WTC11 (cell line): ENCODE data around the gene GSN. TPM values are rescaled to one million over a fixed set of nuclear protein-coding genes. Genes with fewer than 3 reads are reported as not detected.

Experiments used
- ATAC-seq: fragments of 200-7000 bp; cut with Tn5 transposase; 2 replicates; pipeline ENCODE4 v1.10.0; 2021; ENCODE audit warnings: mild to moderate bottlenecking, moderate library complexity
- CTCF ChIA-PET: fragments of 300-600 bp; sonication (Branson Sonifier 250); formaldehyde crosslinking; loops from one replicate; lab custom pipeline; 2021; ENCODE audit warnings: antibody characterized with exemption; lab: Charles Lee
- POLR2A ChIA-PET: fragments of 350-600 bp; sonication (Branson Sonifier 250); formaldehyde crosslinking; loops from one replicate; lab custom pipeline; 2021; ENCODE audit warnings: antibody characterized with exemption; lab: Charles Lee
- DNase-seq: peaks from one replicate; pipeline ENCODE4 v3.0.0; 2021; ENCODE audit warnings: low spot score
- H3K27ac Mint-ChIP-seq: 2 replicates; pipeline ENCODE4 v1.8.0; 2021; ENCODE audit warnings: mixed read lengths
- H3K27me3 Mint-ChIP-seq: 2 replicates; pipeline ENCODE4 v1.8.0; 2021; ENCODE audit warnings: low read depth, mild to moderate bottlenecking, moderate library complexity, mixed read lengths
- H3K36me3 Mint-ChIP-seq: 2 replicates; pipeline ENCODE4 v1.8.0; 2021; ENCODE audit warnings: mixed read lengths
- H3K4me1 Mint-ChIP-seq: 2 replicates; pipeline ENCODE4 v1.8.0; 2022; ENCODE audit warnings: mixed read lengths
- H3K4me3 Mint-ChIP-seq: 2 replicates; pipeline ENCODE4 v1.8.0; 2021; ENCODE audit warnings: mild to moderate bottlenecking, moderate library complexity, mixed read lengths
- H3K9me3 Mint-ChIP-seq: 2 replicates; pipeline ENCODE4 v1.8.0; 2021; ENCODE audit warnings: mixed read lengths
- GABPB1 ChIP-seq: sonication (generic); formaldehyde crosslinking; IDR thresholded peaks from 2 replicates; pipeline ENCODE4 v1.8.1; 2023; ENCODE audit warnings: mild to moderate bottlenecking, missing genetic modification reagents
- NR2C2 ChIP-seq: sonication (generic); formaldehyde crosslinking; IDR thresholded peaks from 2 replicates; pipeline ENCODE4 v1.8.0; 2022; ENCODE audit warnings: mild to moderate bottlenecking, missing genetic modification reagents
- NR3C1 ChIP-seq: sonication (generic); formaldehyde crosslinking; conservative IDR thresholded peaks from 2 replicates; pipeline ENCODE4 v1.8.1; 2023; ENCODE audit warnings: low read depth, mild to moderate bottlenecking, missing genetic modification reagents
- TP53 ChIP-seq: sonication (generic); formaldehyde crosslinking; IDR thresholded peaks from 2 replicates; pipeline ENCODE4 v1.8.1; 2023; ENCODE audit warnings: mild to moderate bottlenecking, missing genetic modification reagents
- ZNF396 ChIP-seq: fragments of 250-450 bp; sonication (Bioruptor Pico); IDR thresholded peaks from 2 replicates; pipeline ENCODE4 v1.8.0; 2021; ENCODE audit warnings: mild to moderate bottlenecking, moderate library complexity, borderline replicate concordance
- ZNF671 ChIP-seq: fragments of 250-450 bp; sonication (Bioruptor Pico); IDR thresholded peaks from 2 replicates; pipeline ENCODE4 v1.8.0; 2021; ENCODE audit warnings: mild to moderate bottlenecking
- total RNA-seq: library from RNA; stranded (reverse); gene quantifications from 3 replicates; pipeline ENCODE4 v1.2.3, GENCODE V29; 2021
- TF ChIP-seq, protein P1 (sequence below): sonication (generic); formaldehyde crosslinking; IDR thresholded peaks from 2 replicates; pipeline ENCODE4 v1.8.0; 2023; ENCODE audit warnings: mild to moderate bottlenecking, missing genetic modification reagents
- TF ChIP-seq, protein P2 (sequence below): sonication (generic); formaldehyde crosslinking; conservative IDR thresholded peaks from 2 replicates; pipeline ENCODE4 v1.8.1; 2023; ENCODE audit warnings: mild to moderate bottlenecking, low read depth, missing genetic modification reagents, moderate library complexity
- TF ChIP-seq, protein P3 (sequence below): fragments of 250-450 bp; sonication (Bioruptor Pico); IDR thresholded peaks from 2 replicates; pipeline ENCODE4 v1.8.0; 2021; ENCODE audit warnings: mild to moderate bottlenecking
- TF ChIP-seq, protein P4 (sequence below): sonication (generic); formaldehyde crosslinking; IDR thresholded peaks from 2 replicates; pipeline ENCODE4 v1.8.0; 2022; ENCODE audit warnings: mild to moderate bottlenecking, missing genetic modification reagents
- TF ChIP-seq, protein P5 (sequence below): sonication (generic); formaldehyde crosslinking; IDR thresholded peaks from 2 replicates; pipeline ENCODE4 v1.8.1; 2023; ENCODE audit warnings: mild to moderate bottlenecking, missing genetic modification reagents, borderline replicate concordance
- TF ChIP-seq, protein P6 (sequence below): sonication (generic); formaldehyde crosslinking; IDR thresholded peaks from 2 replicates; pipeline ENCODE4 v1.8.1; 2022; ENCODE audit warnings: mild to moderate bottlenecking, moderate library complexity, missing genetic modification reagents

GSN gene
- total RNA-seq, 1 experiment from 2014 or later, result 47.0 TPM

DNA sequence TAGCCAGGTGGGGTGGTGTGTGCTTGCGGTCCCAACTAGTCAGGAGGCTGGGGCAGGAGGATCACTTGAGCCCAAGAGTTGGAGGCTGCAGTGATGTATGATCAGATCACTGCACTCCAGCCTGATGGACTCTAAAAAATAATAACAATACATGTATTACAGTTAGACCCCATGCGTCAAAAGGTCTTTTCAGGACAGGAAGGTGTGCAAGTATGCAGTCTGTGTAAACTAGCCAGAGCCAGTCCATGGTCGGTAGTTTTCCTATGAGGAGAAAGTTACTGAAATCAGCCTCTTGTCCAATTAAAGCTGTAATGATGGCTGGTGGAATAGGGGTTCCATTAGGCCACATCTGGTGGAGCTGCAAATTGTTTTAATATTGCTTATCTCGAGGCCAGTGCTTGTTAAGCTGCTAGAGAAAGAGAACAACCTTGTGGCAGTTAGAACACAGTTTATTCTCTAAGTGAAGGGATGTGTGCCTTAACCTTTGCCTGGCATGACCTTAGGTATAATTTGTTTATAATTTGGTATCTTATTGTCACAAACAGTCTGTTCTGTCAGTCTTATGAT lies 103.6 kb downstream of the GSN start (continued):
- TF ChIP-seq, protein P1, sequence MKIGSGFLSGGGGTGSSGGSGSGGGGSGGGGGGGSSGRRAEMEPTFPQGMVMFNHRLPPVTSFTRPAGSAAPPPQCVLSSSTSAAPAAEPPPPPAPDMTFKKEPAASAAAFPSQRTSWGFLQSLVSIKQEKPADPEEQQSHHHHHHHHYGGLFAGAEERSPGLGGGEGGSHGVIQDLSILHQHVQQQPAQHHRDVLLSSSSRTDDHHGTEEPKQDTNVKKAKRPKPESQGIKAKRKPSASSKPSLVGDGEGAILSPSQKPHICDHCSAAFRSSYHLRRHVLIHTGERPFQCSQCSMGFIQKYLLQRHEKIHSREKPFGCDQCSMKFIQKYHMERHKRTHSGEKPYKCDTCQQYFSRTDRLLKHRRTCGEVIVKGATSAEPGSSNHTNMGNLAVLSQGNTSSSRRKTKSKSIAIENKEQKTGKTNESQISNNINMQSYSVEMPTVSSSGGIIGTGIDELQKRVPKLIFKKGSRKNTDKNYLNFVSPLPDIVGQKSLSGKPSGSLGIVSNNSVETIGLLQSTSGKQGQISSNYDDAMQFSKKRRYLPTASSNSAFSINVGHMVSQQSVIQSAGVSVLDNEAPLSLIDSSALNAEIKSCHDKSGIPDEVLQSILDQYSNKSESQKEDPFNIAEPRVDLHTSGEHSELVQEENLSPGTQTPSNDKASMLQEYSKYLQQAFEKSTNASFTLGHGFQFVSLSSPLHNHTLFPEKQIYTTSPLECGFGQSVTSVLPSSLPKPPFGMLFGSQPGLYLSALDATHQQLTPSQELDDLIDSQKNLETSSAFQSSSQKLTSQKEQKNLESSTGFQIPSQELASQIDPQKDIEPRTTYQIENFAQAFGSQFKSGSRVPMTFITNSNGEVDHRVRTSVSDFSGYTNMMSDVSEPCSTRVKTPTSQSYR (CRISPR knock-in tag), result no peak
- TF ChIP-seq NR2C2, result no peak
- TF ChIP-seq, protein P2, sequence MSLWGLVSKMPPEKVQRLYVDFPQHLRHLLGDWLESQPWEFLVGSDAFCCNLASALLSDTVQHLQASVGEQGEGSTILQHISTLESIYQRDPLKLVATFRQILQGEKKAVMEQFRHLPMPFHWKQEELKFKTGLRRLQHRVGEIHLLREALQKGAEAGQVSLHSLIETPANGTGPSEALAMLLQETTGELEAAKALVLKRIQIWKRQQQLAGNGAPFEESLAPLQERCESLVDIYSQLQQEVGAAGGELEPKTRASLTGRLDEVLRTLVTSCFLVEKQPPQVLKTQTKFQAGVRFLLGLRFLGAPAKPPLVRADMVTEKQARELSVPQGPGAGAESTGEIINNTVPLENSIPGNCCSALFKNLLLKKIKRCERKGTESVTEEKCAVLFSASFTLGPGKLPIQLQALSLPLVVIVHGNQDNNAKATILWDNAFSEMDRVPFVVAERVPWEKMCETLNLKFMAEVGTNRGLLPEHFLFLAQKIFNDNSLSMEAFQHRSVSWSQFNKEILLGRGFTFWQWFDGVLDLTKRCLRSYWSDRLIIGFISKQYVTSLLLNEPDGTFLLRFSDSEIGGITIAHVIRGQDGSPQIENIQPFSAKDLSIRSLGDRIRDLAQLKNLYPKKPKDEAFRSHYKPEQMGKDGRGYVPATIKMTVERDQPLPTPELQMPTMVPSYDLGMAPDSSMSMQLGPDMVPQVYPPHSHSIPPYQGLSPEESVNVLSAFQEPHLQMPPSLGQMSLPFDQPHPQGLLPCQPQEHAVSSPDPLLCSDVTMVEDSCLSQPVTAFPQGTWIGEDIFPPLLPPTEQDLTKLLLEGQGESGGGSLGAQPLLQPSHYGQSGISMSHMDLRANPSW (CRISPR knock-in tag), result no peak
- no peak for TF ChIP-seq TP53
- TF ChIP-seq GABPB1 (CRISPR knock-in tag), result no peak
- TF ChIP-seq, protein P3, sequence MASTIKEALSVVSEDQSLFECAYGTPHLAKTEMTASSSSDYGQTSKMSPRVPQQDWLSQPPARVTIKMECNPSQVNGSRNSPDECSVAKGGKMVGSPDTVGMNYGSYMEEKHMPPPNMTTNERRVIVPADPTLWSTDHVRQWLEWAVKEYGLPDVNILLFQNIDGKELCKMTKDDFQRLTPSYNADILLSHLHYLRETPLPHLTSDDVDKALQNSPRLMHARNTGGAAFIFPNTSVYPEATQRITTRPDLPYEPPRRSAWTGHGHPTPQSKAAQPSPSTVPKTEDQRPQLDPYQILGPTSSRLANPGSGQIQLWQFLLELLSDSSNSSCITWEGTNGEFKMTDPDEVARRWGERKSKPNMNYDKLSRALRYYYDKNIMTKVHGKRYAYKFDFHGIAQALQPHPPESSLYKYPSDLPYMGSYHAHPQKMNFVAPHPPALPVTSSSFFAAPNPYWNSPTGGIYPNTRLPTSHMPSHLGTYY, result no peak
- no peak for TF ChIP-seq NR3C1
- TF ChIP-seq, protein P4, sequence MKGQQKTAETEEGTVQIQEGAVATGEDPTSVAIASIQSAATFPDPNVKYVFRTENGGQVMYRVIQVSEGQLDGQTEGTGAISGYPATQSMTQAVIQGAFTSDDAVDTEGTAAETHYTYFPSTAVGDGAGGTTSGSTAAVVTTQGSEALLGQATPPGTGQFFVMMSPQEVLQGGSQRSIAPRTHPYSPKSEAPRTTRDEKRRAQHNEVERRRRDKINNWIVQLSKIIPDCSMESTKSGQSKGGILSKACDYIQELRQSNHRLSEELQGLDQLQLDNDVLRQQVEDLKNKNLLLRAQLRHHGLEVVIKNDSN, result no peak
- TF ChIP-seq, protein P5, sequence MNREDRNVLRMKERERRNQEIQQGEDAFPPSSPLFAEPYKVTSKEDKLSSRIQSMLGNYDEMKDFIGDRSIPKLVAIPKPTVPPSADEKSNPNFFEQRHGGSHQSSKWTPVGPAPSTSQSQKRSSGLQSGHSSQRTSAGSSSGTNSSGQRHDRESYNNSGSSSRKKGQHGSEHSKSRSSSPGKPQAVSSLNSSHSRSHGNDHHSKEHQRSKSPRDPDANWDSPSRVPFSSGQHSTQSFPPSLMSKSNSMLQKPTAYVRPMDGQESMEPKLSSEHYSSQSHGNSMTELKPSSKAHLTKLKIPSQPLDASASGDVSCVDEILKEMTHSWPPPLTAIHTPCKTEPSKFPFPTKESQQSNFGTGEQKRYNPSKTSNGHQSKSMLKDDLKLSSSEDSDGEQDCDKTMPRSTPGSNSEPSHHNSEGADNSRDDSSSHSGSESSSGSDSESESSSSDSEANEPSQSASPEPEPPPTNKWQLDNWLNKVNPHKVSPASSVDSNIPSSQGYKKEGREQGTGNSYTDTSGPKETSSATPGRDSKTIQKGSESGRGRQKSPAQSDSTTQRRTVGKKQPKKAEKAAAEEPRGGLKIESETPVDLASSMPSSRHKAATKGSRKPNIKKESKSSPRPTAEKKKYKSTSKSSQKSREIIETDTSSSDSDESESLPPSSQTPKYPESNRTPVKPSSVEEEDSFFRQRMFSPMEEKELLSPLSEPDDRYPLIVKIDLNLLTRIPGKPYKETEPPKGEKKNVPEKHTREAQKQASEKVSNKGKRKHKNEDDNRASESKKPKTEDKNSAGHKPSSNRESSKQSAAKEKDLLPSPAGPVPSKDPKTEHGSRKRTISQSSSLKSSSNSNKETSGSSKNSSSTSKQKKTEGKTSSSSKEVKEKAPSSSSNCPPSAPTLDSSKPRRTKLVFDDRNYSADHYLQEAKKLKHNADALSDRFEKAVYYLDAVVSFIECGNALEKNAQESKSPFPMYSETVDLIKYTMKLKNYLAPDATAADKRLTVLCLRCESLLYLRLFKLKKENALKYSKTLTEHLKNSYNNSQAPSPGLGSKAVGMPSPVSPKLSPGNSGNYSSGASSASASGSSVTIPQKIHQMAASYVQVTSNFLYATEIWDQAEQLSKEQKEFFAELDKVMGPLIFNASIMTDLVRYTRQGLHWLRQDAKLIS, result no peak
- TF ChIP-seq, all 79 proteins: peak for 0

DNA sequence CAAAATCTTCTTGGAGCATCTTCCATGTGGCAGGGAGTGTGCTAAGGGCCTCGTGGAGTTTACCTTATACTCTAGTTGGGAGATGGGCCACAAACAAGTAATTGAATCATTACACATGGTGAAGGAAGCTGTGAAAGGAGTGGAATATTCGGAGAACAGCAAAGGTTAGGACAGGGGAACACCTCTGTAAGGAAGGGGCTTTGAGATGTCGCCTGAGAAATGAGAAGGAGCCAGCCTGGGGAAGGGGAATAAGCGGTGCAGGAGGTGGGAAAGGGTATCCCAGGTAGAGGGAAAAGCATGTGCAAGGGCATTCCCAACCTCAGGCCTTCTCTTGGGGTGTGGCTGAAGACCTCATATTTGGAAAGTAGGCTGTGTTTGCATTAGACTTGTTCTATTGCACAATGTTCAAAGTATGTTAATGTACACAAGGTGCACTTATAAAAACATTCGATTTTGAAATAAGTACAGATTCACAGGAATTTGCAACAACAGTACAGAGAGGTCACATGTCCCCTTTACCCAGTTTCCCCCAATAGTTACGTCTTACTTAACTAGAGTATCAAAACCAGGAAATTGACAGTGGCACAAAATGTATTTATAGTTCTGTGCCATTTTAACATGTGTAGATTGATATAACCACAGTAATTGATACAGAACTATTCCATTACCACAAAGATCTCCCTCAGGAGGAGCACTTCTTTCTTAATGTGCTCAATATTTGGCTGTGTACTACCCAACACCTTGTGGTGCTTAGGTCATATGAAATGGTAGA lies 104.5 kb downstream of the GSN start:
- Mint-ChIP-seq H3K27ac (no peak overlapping the region), H3K36me3 (peaks cover 7% of the 10 kb centered on the region), H3K4me3 (no peak overlapping the region), H3K9me3 (peaks cover 8% of the 10 kb centered on the region), H3K27me3 (peaks cover 35% of the 10 kb centered on the region), H3K4me1 (peaks cover 27% of the 10 kb centered on the region)
- no peak for TF ChIP-seq ZNF671 (CRISPR knock-in tag)
- TF ChIP-seq, protein P6, sequence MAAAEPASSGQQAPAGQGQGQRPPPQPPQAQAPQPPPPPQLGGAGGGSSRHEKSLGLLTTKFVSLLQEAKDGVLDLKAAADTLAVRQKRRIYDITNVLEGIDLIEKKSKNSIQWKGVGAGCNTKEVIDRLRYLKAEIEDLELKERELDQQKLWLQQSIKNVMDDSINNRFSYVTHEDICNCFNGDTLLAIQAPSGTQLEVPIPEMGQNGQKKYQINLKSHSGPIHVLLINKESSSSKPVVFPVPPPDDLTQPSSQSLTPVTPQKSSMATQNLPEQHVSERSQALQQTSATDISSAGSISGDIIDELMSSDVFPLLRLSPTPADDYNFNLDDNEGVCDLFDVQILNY, result no peak
- no peak for TF ChIP-seq ZNF396 (CRISPR knock-in tag)
- TF ChIP-seq GABPB1 (CRISPR knock-in tag), result 0 out of 2 replicates have a peak, but pooled peaks have one; percentile 53
- DNase-seq (no peak), ATAC-seq (no peak)
- POLR2A ChIA-PET, result no interaction called here
- CTCF ChIA-PET, result no interaction called here
